Activated CD8-positive, alpha-beta T cell treated with anti-CD3 and anti-CD28 coated beads for 36 hours (primary cell): ENCODE measurements around the gene ADCY9. TPM values are rescaled to one million over a fixed set of nuclear protein-coding genes. Genes with fewer than 3 reads are reported as not detected.
"Not testable (repeated sequence)": the region's sequence is repeated elsewhere in the genome, so short reads cannot be mapped to it uniquely, and the experiment has no call there.

Experiments
- ATAC-seq: fragments of 200-7000 bp; cut with Tn5 transposase; one replicate; pipeline ENCODE4 v1.10.0; 2021; ENCODE audit warnings: mild to moderate bottlenecking, moderate library complexity
- CTCF ChIA-PET: fragments of 350-600 bp; sonication (Branson Sonifier 250); formaldehyde crosslinking; loops from one replicate; lab custom pipeline; 2021; ENCODE audit warnings: antibody characterized with exemption; lab: Charles Lee
- POLR2A ChIA-PET: fragments of 350-600 bp; sonication (Branson Sonifier 250); formaldehyde crosslinking; loops from one replicate; lab custom pipeline; 2021; ENCODE audit warnings: antibody characterized with exemption; lab: Charles Lee
- DNase-seq: peaks from one replicate; pipeline ENCODE4 v3.0.0-alpha.2; 2020
- H3K27ac Mint-ChIP-seq: one replicate; pipeline ENCODE4 v1.8.0; 2021; ENCODE audit warnings: mild to moderate bottlenecking, mixed read lengths
- H3K27me3 Mint-ChIP-seq: one replicate; pipeline ENCODE4 v1.8.0; 2021; ENCODE audit warnings: mixed read lengths
- H3K36me3 Mint-ChIP-seq: one replicate; pipeline ENCODE4 v1.8.0; 2021; ENCODE audit warnings: low read depth, mixed read lengths
- H3K4me1 Mint-ChIP-seq: one replicate; pipeline ENCODE4 v1.8.0; 2021; ENCODE audit warnings: low read depth, mixed read lengths
- H3K4me3 Mint-ChIP-seq: one replicate; pipeline ENCODE4 v1.8.0; 2021; ENCODE audit warnings: mild to moderate bottlenecking, moderate library complexity, mixed read lengths
- H3K9me3 Mint-ChIP-seq: one replicate; pipeline ENCODE4 v1.8.0; 2021; ENCODE audit warnings: mixed read lengths
- intact Hi-C: fragments of 100-400 bp; cut with micrococcal nuclease; formaldehyde crosslinking; loops from one replicate; pipeline ENCODE4 v1.10.0; 2022
- total RNA-seq, 2 experiments: library from RNA; stranded (reverse); gene quantifications; one replicate each; pipeline ENCODE4 v1.2.3, GENCODE V29; 2021
- TF ChIP-seq, protein P1 (sequence below): fragments of 200-600 bp; IDR thresholded peaks from one replicate; pipeline ENCODE4 v1.8.0; 2022; ENCODE audit warnings: antibody characterized with exemption, mild to moderate bottlenecking

The ADCY9 gene
- total RNA-seq, 2 experiments from 2014 or later, result 4.1 to 4.8 TPM

DNA sequence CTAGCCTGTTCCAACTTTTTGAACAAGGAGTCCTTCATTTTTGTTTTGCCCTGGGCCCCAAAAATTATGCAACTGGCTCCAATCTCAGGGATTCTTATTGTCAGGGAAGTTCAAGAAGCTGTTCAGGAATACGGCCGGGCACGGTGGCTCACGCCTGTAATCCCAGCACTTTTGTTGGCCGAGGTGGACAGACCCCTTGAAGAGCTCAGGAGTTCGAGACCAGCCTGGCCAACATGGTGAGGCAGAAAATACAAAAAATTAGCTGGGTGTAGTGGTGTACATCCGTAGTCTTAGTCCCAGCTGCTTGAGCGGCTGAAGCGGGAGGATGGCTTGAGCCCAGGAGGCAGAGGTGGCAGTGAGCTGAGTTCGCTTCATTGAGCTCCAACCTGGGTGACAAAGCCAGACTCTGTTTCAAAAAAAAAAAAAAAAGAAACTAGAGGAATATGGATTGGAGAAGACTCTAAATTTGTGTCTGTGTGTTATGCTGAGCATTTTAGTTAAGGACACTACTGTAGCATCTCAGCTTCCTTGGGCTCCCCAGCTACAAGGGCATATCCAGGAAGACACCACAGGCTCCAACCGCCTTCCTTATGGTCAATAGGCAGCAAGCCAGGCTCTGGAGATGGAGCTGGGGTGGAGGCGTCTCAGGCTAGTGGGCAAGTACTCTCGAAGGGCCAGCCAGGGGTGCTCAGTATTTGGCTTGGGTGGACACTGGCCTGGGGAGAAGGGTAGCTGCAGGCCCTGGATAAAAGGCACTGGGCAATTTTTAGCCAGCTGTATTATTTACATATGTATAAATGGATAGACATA, 179.0 kb downstream of the ADCY9 start:
- ATAC-seq, result no peak
- no peak overlapping the region for H3K27ac Mint-ChIP-seq
- peaks cover 1% of the 10 kb centered on the region for H3K9me3 Mint-ChIP-seq
- CTCF ChIA-PET, result interaction anchor here (0.7 to 1.9 kb wide), 7 partner anchors 26 to 317 kb away, joined by 3 to 4 read pairs (median 3); no protein-coding TSS in a partner anchor
- H3K4me1 Mint-ChIP-seq, result peaks cover 3% of the 10 kb centered on the region
- H3K36me3 Mint-ChIP-seq, result no peaks in the 10 kb centered on the region
- POLR2A ChIA-PET, result no interaction called here
- TF ChIP-seq, protein P1, sequence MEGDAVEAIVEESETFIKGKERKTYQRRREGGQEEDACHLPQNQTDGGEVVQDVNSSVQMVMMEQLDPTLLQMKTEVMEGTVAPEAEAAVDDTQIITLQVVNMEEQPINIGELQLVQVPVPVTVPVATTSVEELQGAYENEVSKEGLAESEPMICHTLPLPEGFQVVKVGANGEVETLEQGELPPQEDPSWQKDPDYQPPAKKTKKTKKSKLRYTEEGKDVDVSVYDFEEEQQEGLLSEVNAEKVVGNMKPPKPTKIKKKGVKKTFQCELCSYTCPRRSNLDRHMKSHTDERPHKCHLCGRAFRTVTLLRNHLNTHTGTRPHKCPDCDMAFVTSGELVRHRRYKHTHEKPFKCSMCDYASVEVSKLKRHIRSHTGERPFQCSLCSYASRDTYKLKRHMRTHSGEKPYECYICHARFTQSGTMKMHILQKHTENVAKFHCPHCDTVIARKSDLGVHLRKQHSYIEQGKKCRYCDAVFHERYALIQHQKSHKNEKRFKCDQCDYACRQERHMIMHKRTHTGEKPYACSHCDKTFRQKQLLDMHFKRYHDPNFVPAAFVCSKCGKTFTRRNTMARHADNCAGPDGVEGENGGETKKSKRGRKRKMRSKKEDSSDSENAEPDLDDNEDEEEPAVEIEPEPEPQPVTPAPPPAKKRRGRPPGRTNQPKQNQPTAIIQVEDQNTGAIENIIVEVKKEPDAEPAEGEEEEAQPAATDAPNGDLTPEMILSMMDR, result no peak
- H3K27me3 Mint-ChIP-seq, result peaks cover 4% of the 10 kb centered on the region
- H3K4me3 Mint-ChIP-seq, result no peak overlapping the region
- no peak for DNase-seq
- intact Hi-C loops, result no loop called here

DNA sequence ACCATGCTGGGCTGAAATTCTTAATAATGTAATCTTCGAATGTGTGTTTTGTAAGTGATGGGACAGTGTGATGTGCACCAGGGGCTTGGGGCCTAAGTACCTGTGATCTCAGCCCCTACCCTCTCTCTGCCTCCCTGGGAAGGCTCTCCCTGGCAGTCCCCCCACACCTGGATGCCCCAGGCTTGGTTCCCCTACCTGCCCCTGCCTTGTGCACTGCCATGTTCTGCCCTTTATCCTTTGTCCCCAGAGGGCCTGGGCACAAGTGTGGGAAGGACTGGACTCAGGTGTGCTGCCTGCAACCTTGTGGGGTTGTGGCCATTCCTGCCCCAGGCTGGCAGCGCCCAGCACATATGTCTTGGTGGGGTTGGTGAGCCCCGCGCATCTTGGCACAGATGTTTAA, 180.3 kb downstream of the ADCY9 start:
- H3K27ac Mint-ChIP-seq, result no peak overlapping the region
- no peak overlapping the region for H3K4me3 Mint-ChIP-seq
- ChIA-PET CTCF (interaction anchor here (1.4 kb wide), 1 partner anchor 318 kb away, joined by 3 read pairs; no protein-coding TSS in a partner anchor), POLR2A (no interaction called here)
- TF ChIP-seq, protein P1, result no peak
- H3K9me3 Mint-ChIP-seq, result no peaks in the 10 kb centered on the region
- ATAC-seq, result no peak
- peaks cover 3% of the 10 kb centered on the region for H3K4me1 Mint-ChIP-seq
- no peak for DNase-seq
- peaks cover 4% of the 10 kb centered on the region for H3K27me3 Mint-ChIP-seq
- intact Hi-C loops, result no loop called here
- H3K36me3 Mint-ChIP-seq, result no peaks in the 10 kb centered on the region

DNA sequence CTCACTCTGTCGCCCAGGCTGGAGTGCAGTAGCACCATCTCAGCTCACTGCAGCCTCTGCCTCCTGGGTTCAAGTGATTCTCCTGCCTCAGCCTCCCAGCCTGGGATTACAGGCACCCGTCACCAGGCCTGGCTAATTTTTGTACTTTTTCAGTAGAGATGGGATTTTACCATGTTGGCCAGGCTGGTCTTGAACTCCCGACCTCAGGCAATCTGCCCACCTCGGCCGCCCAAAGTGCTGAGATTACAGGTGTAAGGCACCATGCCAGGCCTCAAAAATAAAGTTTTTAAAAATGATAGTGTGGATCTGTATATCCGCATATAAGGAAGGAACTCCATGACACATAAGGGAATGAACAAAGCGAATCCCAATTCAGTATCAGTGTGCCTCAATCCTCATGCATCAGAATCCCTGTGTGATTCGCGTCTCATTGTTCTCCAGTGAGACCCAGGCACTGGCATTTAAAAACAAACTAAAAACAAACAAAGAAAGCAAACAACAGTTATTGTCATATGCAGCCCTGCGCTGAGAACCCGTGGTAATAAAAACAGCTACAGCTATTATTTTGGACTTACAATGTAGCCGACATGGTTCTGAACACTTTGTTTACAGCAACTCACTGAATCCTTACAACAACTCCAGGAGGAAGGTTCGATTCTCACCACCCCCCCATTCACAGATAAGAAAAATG, 181.6 kb downstream of the ADCY9 start:
- H3K36me3 Mint-ChIP-seq, result no peaks in the 10 kb centered on the region
- peaks cover 4% of the 10 kb centered on the region for H3K27me3 Mint-ChIP-seq
- ATAC-seq (no peak), DNase-seq (no peak)
- peaks cover 3% of the 10 kb centered on the region for H3K4me1 Mint-ChIP-seq
- ChIA-PET CTCF (no interaction called here), POLR2A (no interaction called here)
- no peak overlapping the region for H3K27ac Mint-ChIP-seq
- intact Hi-C loops, result no loop called here
- TF ChIP-seq, protein P1, result no peak
- no peaks in the 10 kb centered on the region for H3K9me3 Mint-ChIP-seq
- H3K4me3 Mint-ChIP-seq, result no peak overlapping the region

DNA sequence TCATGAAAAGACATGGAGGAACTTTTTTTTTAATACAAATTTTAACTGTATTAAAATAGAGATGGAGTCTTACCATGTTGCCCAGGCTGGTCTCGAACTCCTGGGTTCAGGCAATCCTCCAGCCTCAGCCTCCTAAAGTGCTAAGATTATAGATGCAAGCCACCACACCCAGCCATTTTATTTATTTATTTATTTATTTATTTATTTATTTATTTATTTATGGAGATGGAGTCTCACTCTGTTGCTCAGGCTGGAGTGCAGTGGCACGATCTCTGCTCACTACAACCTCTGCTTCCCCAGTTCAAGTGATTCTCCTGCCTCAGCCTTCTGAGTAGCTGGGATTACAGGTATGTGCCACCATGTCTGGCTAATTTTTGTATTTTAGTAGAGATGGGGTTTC, 189.1 kb downstream of the ADCY9 start:
- POLR2A ChIA-PET, H3K36me3 Mint-ChIP-seq, DNase-seq, H3K27me3 Mint-ChIP-seq, H3K27ac Mint-ChIP-seq, H3K4me1 Mint-ChIP-seq, intact Hi-C loops, ATAC-seq, H3K4me3 Mint-ChIP-seq, H3K9me3 Mint-ChIP-seq: not testable (repeated sequence)
- CTCF ChIA-PET, result interaction anchor here (2.0 kb wide), 1 partner anchor 12 kb away, joined by 5 read pairs; no protein-coding TSS in a partner anchor

DNA sequence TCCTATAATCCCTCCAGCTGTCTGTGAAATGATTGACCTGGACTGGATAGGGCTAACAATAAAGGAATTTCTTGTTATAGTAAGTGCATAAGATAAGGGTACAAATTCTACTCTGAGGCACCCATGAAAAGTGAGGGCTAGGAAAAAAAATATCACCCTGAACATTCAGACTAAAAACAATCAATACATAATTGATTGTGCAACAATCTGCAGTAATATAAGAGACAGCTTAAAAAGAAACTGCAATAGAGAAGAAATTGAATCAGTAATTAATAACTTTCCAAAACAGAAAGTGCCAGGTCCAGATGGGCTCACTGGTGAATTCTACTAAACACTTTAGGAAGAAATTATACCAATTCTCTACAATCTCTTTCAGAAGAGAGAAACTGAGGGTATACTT, 191.5 kb downstream of the ADCY9 start:
- Mint-ChIP-seq H3K36me3 (no peaks in the 10 kb centered on the region), H3K27ac (no peak overlapping the region), H3K4me3 (no peak overlapping the region), H3K4me1 (no peaks in the 10 kb centered on the region), H3K27me3 (peaks cover 11% of the 10 kb centered on the region), H3K9me3 (no peaks in the 10 kb centered on the region)
- ChIA-PET CTCF (interaction anchor here (1.0 to 1.1 kb wide), 2 partner anchors 14 to 15 kb away, joined by 3 read pairs; no protein-coding TSS in a partner anchor), POLR2A (interaction anchor here (0.7 kb wide), 1 partner anchor 329 kb away, joined by 3 read pairs; no protein-coding TSS in a partner anchor)
- ATAC-seq, result no peak
- intact Hi-C loops, result no loop called here
- DNase-seq, result no peak
- TF ChIP-seq, protein P1, result no peak
